ENCODE measurements around the gene PIGM.

Gene PIGM

GRCh38 chr1:160031365-160032164, at the start of gene PIGM:
Gene PIGM (minus strand): TSS chr1:160031990. CDS start chr1:160031739, 251 bp downstream.
- DNase-seq, result peak; percentile 98

GRCh38 chr1:160081261-160081936, 49.6 kb upstream of the PIGM start, which contains the start of gene KCNJ9:
Gene KCNJ9 (plus strand): TSS chr1:160081538. CDS start chr1:160084031, 2,493 bp downstream.
- peak; percentile 30 for DNase-seq

GRCh38 chr1:160080381-160081100, 48.8 kb upstream of the PIGM start:
- no peak for DNase-seq

GRCh38 chr1:160079448-160079847, 47.7 kb upstream of the PIGM start:
- no peak for DNase-seq

- peak; percentile 17 for DNase-seq
Observed at GRCh38 chr1:160078512-160079195, 46.9 kb upstream of the PIGM start.

GRCh38 chr1:160077486-160077885, 45.7 kb upstream of the PIGM start:
- DNase-seq, result no peak

- no peak for DNase-seq
Observed at GRCh38 chr1:160076295-160076694, 44.5 kb upstream of the PIGM start.

GRCh38 chr1:160075836-160076235, 44.0 kb upstream of the PIGM start:
- DNase-seq, result no peak

- no peak for DNase-seq
Observed at GRCh38 chr1:160074865-160075264, 43.1 kb upstream of the PIGM start.

GRCh38 chr1:160071289-160071688, 39.5 kb upstream of the PIGM start:
- DNase-seq, result no peak

- peak; percentile 71 for DNase-seq
Observed at GRCh38 chr1:160070243-160071163, 38.7 kb upstream of the PIGM start.

- DNase-seq, result no peak
Observed at GRCh38 chr1:160069460-160070231, 37.9 kb upstream of the PIGM start, which contains the start of gene KCNJ10. Gene KCNJ10 (minus strand): TSS chr1:160070160. CDS start chr1:160042532, 27,628 bp downstream.

- no peak for DNase-seq
Observed at GRCh38 chr1:160068225-160068624, 36.4 kb upstream of the PIGM start.

- no peak for DNase-seq
Observed at GRCh38 chr1:160066829-160067745, 35.3 kb upstream of the PIGM start.

- no peak for DNase-seq
Observed at GRCh38 chr1:160064746-160065145, 33.0 kb upstream of the PIGM start.

GRCh38 chr1:160064164-160064563, 32.4 kb upstream of the PIGM start:
- DNase-seq, result no peak

- DNase-seq, result no peak
Observed at GRCh38 chr1:160063176-160063575, 31.4 kb upstream of the PIGM start.

- DNase-seq, result no peak
Observed at GRCh38 chr1:160062230-160062532, 30.4 kb upstream of the PIGM start.

GRCh38 chr1:160061369-160062229, 29.8 kb upstream of the PIGM start:
- no peak for DNase-seq
